Neuron (in vitro differentiated cells): ENCODE measurements around the gene RER1.

ENCODE experiments used
- H2AFZ ChIP-seq: one replicate; pipeline ENCODE4 v1.6.1; 2013; ENCODE audit warnings: low read depth, mild to moderate bottlenecking, inconsistent platforms, low read length, moderate library complexity
- H3K27me3 ChIP-seq: one replicate; pipeline ENCODE4 v1.6.1; 2013; ENCODE audit warnings: low read length; ENCODE audit not compliant: insufficient read depth
- H3K36me3 ChIP-seq: one replicate; pipeline ENCODE4 v1.6.1; 2013; ENCODE audit warnings: low read length; ENCODE audit not compliant: insufficient read depth
- H3K4me1 ChIP-seq: one replicate; pipeline ENCODE4 v1.6.1; 2013; ENCODE audit warnings: low read length; ENCODE audit not compliant: insufficient read depth
- H3K4me3 ChIP-seq: 2 replicates; pipeline ENCODE4 v1.5.1; 2013; ENCODE audit warnings: mild to moderate bottlenecking, low read length, moderate library complexity
- H3K9me3 ChIP-seq: one replicate; pipeline ENCODE4 v1.6.1; 2013; ENCODE audit warnings: low read length

RER1 gene

GRCh38 chr1:2349806-2350205 lies 41.8 kb upstream of the RER1 start:
- Histone ChIP-seq H3K4me3 (no peak overlapping the region), H3K4me1 (peaks cover 20% of the 10 kb centered on the region), H3K36me3 (no peaks in the 10 kb centered on the region), H3K9me3 (no peaks in the 10 kb centered on the region), H3K27me3 (no peaks in the 10 kb centered on the region), H2AFZ (no peak overlapping the region)

DNA sequence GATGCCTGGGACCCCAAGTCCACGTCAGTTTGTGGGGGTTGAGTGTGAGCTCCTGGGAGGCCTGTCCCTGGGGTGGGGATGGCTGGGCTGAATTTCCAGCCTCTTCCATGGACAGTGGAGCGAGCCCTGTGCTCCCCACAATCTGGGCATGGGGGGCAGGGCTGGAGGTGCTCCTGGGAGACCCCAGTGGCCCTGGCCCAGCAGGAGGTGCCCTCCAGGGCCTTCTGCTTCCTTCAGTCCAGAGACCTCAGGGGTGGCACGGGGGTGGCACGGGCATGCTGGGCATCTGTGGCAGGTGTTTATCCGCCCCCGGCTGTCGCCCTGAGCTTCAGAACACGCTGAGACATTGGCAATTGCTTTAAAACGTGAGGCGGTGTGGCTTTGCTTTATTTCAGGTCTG lies 41.1 kb upstream of the RER1 start:
- H3K4me3 ChIP-seq, result no peak overlapping the region
- H3K9me3 ChIP-seq, result no peaks in the 10 kb centered on the region
- no peaks in the 10 kb centered on the region for H3K27me3 ChIP-seq
- peaks cover 20% of the 10 kb centered on the region for H3K4me1 ChIP-seq
- no peaks in the 10 kb centered on the region for H3K36me3 ChIP-seq
- no peak overlapping the region for H2AFZ ChIP-seq

DNA sequence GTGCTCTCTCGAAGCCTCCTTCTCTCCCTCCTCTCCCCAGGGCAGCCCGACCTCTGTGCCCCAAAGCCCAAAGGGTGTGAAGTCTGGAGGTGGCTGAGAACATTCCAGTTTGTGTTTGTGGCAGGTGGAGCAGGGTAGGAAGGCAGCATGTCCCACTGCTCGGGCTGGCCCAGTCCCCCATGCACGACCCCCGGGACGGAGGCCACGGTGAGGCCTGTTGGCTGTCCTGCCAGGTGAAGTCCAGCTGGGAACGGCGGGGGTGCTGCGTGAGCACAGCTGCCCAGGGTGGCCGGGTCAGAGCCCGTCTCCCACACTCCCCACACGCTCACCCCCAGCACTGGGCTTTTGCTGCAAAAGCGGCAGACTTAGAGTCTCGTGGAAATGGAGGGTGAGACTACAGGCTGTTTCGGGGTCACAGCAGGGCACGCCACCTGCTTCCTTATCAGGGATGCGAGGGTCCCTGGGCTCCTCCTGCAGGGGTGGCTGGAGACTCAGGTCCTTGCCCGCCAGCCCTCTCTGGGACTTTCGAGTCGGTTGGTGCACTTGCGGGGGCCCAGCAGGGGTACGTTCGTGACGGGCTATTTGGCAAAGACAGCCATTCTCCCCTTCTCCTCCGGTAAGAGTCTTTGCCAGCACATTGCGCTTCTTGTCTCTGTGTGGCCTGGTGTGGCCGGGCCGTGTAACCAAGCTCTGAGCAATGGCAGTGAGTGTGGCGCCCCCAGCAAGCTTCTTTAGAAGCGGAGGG lies 40.6 kb upstream of the RER1 start:
- H2AFZ ChIP-seq, result no peak overlapping the region
- no peak overlapping the region for H3K4me3 ChIP-seq
- peaks cover 20% of the 10 kb centered on the region for H3K4me1 ChIP-seq
- H3K27me3 ChIP-seq, result no peaks in the 10 kb centered on the region
- H3K36me3 ChIP-seq, result no peaks in the 10 kb centered on the region
- H3K9me3 ChIP-seq, result no peaks in the 10 kb centered on the region

- H2AFZ ChIP-seq, result no peak overlapping the region
- no peaks in the 10 kb centered on the region for H3K36me3 ChIP-seq
Observed at GRCh38 chr1:2351723-2352122, 39.9 kb upstream of the RER1 start.

DNA sequence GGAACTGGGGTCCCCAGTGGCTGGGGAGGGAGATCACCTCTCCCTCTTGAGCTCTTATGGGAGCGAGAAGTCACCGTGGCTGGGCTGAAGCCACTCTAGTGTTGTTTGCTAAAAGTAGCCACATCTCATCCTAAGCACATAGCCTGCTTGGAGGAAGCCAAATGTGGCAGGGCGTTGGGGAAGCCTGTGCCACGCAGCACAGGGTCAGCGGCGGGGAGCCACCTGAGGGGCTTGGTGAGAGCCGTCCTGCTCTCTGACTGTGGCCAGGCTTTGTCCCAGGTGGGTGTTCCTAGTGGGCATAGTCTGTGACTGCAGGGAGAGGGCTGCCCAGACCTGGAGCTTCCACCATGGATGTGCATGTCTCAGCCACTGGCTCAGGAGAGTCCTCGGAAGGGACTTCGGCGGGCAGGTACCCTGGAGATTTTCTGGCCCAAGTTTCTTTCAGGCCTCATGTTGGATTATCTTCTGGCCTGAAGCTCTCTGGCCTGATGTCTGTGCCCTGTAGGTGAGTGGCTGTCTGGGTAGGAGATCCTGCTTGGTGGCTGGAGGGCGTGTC lies 39.2 kb upstream of the RER1 start:
- peaks cover 20% of the 10 kb centered on the region for H3K4me1 ChIP-seq
- no peaks in the 10 kb centered on the region for H3K9me3 ChIP-seq
- no peaks in the 10 kb centered on the region for H3K36me3 ChIP-seq
- no peak overlapping the region for H2AFZ ChIP-seq
- no peaks in the 10 kb centered on the region for H3K27me3 ChIP-seq
- no peak overlapping the region for H3K4me3 ChIP-seq

More at GRCh38 chr1:2351723-2352122, 39.9 kb upstream of the RER1 start:
- Histone ChIP-seq H3K9me3 (no peaks in the 10 kb centered on the region), H3K27me3 (no peaks in the 10 kb centered on the region), H3K4me1 (peaks cover 20% of the 10 kb centered on the region), H3K4me3 (no peak overlapping the region)

DNA sequence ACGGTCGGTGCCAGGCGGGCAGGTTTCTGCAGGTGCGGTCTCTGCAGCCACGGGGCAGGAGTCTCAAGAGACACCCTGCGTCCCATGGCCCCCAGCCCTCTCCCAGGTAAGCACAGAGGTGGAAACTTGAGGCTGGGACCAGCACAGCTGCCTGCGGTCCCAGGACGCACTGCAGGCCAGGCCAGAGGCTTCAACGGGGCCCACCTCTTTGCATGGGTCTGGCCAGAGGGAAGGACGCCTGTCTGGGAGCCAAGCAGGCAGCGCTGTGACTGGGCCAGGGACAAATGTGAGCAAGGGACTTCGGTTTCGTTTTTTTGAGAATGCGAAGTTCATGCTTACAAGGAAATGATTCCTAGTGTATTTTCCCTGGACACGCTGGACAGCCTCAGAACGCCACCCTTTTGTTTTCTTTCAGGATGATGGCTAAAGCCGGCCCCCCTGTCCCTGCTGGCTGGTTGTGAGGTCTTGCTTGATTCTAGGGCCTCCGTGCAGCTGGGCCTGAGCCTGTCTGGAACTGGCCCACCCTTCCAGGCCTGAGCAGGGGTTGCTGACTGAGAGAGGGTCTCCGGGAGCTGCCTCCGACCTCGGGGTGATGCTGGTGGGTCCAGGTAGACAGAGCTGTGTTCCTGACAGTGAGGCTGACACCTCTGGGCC lies 38.6 kb upstream of the RER1 start:
- Histone ChIP-seq H3K4me1 (peaks cover 20% of the 10 kb centered on the region), H3K27me3 (no peaks in the 10 kb centered on the region), H2AFZ (no peak overlapping the region), H3K4me3 (no peak overlapping the region), H3K9me3 (no peaks in the 10 kb centered on the region), H3K36me3 (no peaks in the 10 kb centered on the region)

DNA sequence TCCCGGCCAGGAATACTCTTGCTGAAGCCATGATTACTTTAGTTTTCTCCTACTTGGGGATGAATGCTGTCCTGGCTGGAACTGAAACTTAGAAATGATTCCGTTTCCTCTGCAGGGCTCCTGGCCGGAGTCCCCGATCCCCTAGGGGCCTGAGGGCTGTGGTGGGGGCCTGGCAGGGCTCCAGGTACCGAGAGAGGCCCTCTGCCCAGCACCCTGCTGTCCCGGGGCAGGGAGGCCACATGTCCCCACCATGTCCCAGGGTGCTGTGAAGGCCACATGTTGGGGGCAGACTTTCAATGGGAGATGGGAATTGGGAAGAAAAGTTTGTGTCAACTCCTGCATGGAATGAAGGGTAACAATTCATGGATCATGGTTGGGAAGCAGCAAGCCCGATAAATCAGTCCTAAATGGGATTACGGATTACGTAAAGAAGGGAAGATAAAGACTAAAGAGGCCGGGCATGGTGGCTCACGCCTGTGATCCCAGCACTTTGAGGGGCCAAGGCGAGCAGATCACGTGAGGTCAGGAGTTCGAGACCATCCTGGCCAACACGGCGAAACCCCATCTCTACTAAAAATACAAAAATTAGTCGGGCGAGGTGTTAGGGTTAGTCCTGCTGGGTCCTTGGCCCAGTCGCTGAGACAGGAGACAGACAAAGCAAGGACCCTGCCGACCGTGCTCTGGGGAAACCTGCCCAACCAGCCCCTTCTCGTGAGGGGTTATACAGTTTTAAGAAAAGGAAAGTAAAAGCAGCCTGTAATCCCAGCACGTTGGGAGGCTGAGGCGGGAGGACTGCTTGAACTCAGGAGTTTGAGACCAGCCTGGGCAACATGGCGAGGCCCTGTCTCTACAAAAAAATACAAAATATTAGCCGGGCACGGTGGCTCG lies 37.8 kb upstream of the RER1 start:
- H3K4me3 ChIP-seq, result no peak overlapping the region
- H3K9me3 ChIP-seq, result no peaks in the 10 kb centered on the region
- peaks cover 19% of the 10 kb centered on the region for H3K4me1 ChIP-seq
- no peak overlapping the region for H2AFZ ChIP-seq
- H3K36me3 ChIP-seq, result no peaks in the 10 kb centered on the region
- no peaks in the 10 kb centered on the region for H3K27me3 ChIP-seq

- H3K9me3 ChIP-seq, result no peaks in the 10 kb centered on the region
- H3K27me3 ChIP-seq, result no peaks in the 10 kb centered on the region
- H2AFZ ChIP-seq, result no peak overlapping the region
- no peaks in the 10 kb centered on the region for H3K36me3 ChIP-seq
- peaks cover 10% of the 10 kb centered on the region for H3K4me1 ChIP-seq
- H3K4me3 ChIP-seq, result no peak overlapping the region
Observed at GRCh38 chr1:2354511-2355372, 36.9 kb upstream of the RER1 start.

GRCh38 chr1:2355373-2356261 lies 36.0 kb upstream of the RER1 start:
- no peaks in the 10 kb centered on the region for H3K27me3 ChIP-seq
- H3K4me1 ChIP-seq, result peaks cover 1% of the 10 kb centered on the region
- H2AFZ ChIP-seq, result no peak overlapping the region
- no peaks in the 10 kb centered on the region for H3K36me3 ChIP-seq
- no peaks in the 10 kb centered on the region for H3K9me3 ChIP-seq
- no peak overlapping the region for H3K4me3 ChIP-seq

DNA sequence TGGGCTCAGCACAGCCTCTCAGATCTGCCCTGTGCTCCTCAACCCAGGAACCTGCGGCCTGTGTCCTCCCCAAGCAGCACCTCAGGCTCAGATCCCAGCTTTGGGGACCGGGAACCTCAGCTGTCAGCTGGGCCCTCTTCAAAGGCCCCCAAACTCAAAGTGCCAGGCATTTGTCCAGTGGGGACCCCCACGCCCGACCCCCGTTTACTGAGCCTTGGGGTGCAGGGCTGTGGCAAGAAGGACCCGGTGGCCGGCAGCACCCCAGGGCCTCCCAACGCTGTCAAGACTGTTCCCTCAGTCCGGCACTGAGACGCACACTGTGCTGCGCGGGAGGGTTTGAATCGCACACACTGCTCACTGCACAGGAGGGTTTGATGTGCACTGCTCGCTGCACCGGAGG lies 35.2 kb upstream of the RER1 start:
- no peaks in the 10 kb centered on the region for H3K9me3 ChIP-seq
- H3K27me3 ChIP-seq, result no peaks in the 10 kb centered on the region
- no peak overlapping the region for H2AFZ ChIP-seq
- H3K36me3 ChIP-seq, result no peaks in the 10 kb centered on the region
- no peak overlapping the region for H3K4me3 ChIP-seq
- H3K4me1 ChIP-seq, result no peaks in the 10 kb centered on the region

DNA sequence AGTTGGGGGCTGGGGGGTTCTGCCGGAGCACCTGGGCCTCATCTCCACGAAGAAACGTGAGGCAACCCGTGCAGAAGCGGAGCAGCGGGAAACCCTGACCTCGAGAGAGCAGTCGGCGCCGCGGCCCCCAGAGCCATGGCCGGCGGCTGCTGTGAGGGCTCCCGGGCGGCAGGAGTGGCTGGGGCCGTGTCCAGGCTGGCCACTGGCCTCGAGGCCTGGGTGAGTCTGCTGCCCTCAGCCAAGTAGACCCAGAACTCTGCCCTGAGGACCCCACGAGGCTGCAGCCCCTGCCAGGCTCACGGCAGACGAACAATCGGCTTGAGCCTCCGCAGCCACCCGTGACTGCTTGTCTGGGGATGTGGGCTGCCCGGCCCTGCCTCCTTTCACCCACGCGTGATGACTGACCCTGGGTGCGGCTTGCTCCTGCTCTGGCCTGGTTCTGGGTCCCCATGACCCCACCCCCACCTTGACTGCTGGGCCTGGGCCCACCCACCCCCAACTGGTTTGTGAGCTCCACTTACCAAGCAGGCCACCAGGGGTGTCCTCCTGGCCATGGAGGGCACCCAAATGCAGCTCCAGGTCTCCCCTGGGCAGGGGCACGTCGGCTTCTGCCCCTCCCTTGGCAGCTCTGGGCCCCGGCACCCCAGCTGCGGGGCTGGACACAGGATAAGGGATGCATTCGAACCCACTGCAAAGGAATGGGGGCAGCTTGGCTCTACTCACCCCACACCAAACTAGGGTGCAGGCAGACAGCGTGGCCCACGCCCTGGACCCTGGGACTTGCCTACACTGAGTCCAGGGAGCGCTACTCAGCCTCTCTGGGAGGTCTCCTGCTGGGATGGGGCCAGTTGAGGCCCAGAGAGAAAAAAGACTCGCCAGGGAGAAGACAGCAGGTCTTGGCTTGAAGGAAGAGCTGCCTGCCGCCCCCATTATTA lies 34.5 kb upstream of the RER1 start:
- no peak overlapping the region for H2AFZ ChIP-seq
- H3K4me3 ChIP-seq, result no peak overlapping the region
- H3K4me1 ChIP-seq, result no peaks in the 10 kb centered on the region
- H3K9me3 ChIP-seq, result no peaks in the 10 kb centered on the region
- H3K36me3 ChIP-seq, result no peaks in the 10 kb centered on the region
- no peaks in the 10 kb centered on the region for H3K27me3 ChIP-seq
